B cell (primary cell): ENCODE data around the gene CPNE4. TPM values are rescaled to one million over a fixed set of nuclear protein-coding genes. Genes with fewer than 3 reads are reported as not detected.

Source experiments
- ATAC-seq: fragments of 200-7000 bp; cut with Tn5 transposase; one replicate; pipeline ENCODE4 v1.10.0; 2021; ENCODE audit warnings: low read depth, mild to moderate bottlenecking, moderate number of reproducible peaks, moderate library complexity
- CTCF ChIA-PET: fragments of 350-600 bp; sonication (Branson Sonifier 250); formaldehyde crosslinking; loops from one replicate; lab custom pipeline; 2021; ENCODE audit warnings: antibody characterized with exemption, inconsistent platforms; lab: Charles Lee
- POLR2A ChIA-PET: fragments of 350-600 bp; sonication (Branson Sonifier 250); formaldehyde crosslinking; loops from one replicate; lab custom pipeline; 2021; ENCODE audit warnings: antibody characterized with exemption; lab: Charles Lee
- DNase-seq: peaks from one replicate; pipeline ENCODE4 v3.0.0; 2013
- H2AFZ ChIP-seq: 2 replicates; pipeline ENCODE4 v1.6.1; 2012; ENCODE audit warnings: mild to moderate bottlenecking, low read depth, low read length; ENCODE audit not compliant: insufficient read depth, poor library complexity, severe bottlenecking
- H3K27ac ChIP-seq, 2 donors: 1 replicate in 1 of 2; 2 replicates in 1 of 2; pipeline ENCODE4 v1.5.1; 2012 to 2013; ENCODE audit warnings: low read length in 2 of 2, mild to moderate bottlenecking in 2 of 2, moderate library complexity in 1 of 2
- H3K27me3 ChIP-seq, 4 experiments: fragments of 200-600 bp in 1 of 4; sonication (generic) in 1 of 4; replicated peaks in 1 of 4; 1 replicate in 2 of 4; 2 replicates in 2 of 4; pipeline versions ENCODE4 v1.6.1 to v1.7.0; 2013 to 2016; ENCODE audit warnings: low read length in 3 of 4, mild to moderate bottlenecking in 2 of 4, mixed read lengths in 1 of 4, moderate library complexity in 1 of 4; ENCODE audit not compliant: insufficient read depth in 4 of 4, control insufficient read depth in 3 of 4; ENCODE audit errors: control extremely low read depth in 1 of 4
- H3K36me3 ChIP-seq, 2 experiments: replicated peaks in 1 of 2; 1 replicate in 1 of 2; 2 replicates in 1 of 2; pipeline versions ENCODE4 v1.6.1 to v1.7.1; 2013; ENCODE audit warnings: low read length in 1 of 2; ENCODE audit not compliant: insufficient read depth in 2 of 2, control insufficient read depth in 1 of 2; ENCODE audit errors: control extremely low read depth in 1 of 2, extremely low read depth in 1 of 2
- H3K4me1 ChIP-seq, 2 donors: fragments of 200-600 bp in 1 of 2; sonication (generic) in 1 of 2; 1 replicate in 1 of 2; 2 replicates in 1 of 2; pipeline versions ENCODE4 v1.5.1 to v1.6.1; 2013 to 2017; ENCODE audit warnings: low read length in 2 of 2; ENCODE audit not compliant: control insufficient read depth in 2 of 2, insufficient read depth in 2 of 2
- H3K4me2 ChIP-seq: replicated peaks from 2 replicates; pipeline ENCODE3; 2012; ENCODE audit warnings: mild to moderate bottlenecking, low read depth, low read length; ENCODE audit not compliant: poor library complexity, severe bottlenecking
- H3K4me3 ChIP-seq, 5 experiments: fragments of 200-600 bp in 1 of 5; sonication (generic) in 1 of 5; 1 replicate in 3 of 5; 2 replicates in 2 of 5; pipeline versions ENCODE4 v1.5.1 to v1.7.0; 2011 to 2016; ENCODE audit warnings: low read length in 4 of 5, mild to moderate bottlenecking in 4 of 5, low read depth in 2 of 5, control low read depth in 1 of 5, moderate library complexity in 1 of 5; ENCODE audit not compliant: insufficient read depth in 1 of 5; ENCODE audit errors: control extremely low read depth in 1 of 5, extremely low read depth in 1 of 5
- H3K79me2 ChIP-seq: fragments of 200-600 bp; sonication (generic); one replicate; pipeline ENCODE4 v1.6.0; 2016; ENCODE audit warnings: low read length; ENCODE audit not compliant: control insufficient read depth, insufficient read depth
- H3K9ac ChIP-seq: fragments of 200-600 bp; sonication (generic); 2 replicates; pipeline ENCODE4 v1.6.1; 2017; ENCODE audit warnings: mild to moderate bottlenecking, low read length, moderate library complexity
- H3K9me3 ChIP-seq, 3 donors: one replicate each; pipeline versions ENCODE4 v1.6.1 to v1.7.1; 2013; ENCODE audit warnings: low read length in 2 of 3; ENCODE audit not compliant: control insufficient read depth in 2 of 3, insufficient read depth in 1 of 3; ENCODE audit errors: control extremely low read depth in 1 of 3
- H4K20me1 ChIP-seq: 2 replicates; pipeline ENCODE4 v1.6.0; 2012; ENCODE audit warnings: mild to moderate bottlenecking, low read length; ENCODE audit not compliant: insufficient read depth, control insufficient read depth, poor library complexity, severe bottlenecking
- H3K27ac Mint-ChIP-seq: one replicate; pipeline ENCODE4 v1.8.0; 2021; ENCODE audit warnings: mixed read lengths
- H3K27me3 Mint-ChIP-seq: one replicate; pipeline ENCODE4 v1.8.0; 2021; ENCODE audit warnings: mixed read lengths
- H3K4me1 Mint-ChIP-seq: one replicate; pipeline ENCODE4 v1.8.0; 2021; ENCODE audit warnings: mixed read lengths
- H3K4me3 Mint-ChIP-seq: one replicate; pipeline ENCODE4 v1.8.0; 2021; ENCODE audit warnings: mixed read lengths
- H3K9me3 Mint-ChIP-seq: one replicate; pipeline ENCODE4 v1.8.0; 2022; ENCODE audit warnings: mixed read lengths; ENCODE audit not compliant: insufficient read depth
- CTCF ChIP-seq: fragments of 200-600 bp; IDR thresholded peaks from one replicate; pipeline ENCODE4 v1.8.0; 2022; ENCODE audit warnings: antibody characterized with exemption, mild to moderate bottlenecking
- EZH2 ChIP-seq: IDR thresholded peaks from 2 replicates; pipeline ENCODE4 v1.6.1; 2012; ENCODE audit warnings: borderline replicate concordance, low read depth, mild to moderate bottlenecking, moderate library complexity, low read length; ENCODE audit not compliant: insufficient read depth, poor library complexity, severe bottlenecking
- WGBS: methylation state at CpG from one replicate; pipeline ENCODE4 v1.1.5; 2013; ENCODE audit warnings: missing lambda C conversion rate; ENCODE audit not compliant: insufficient coverage; 5-methylcytosine and 5-hydroxymethylcytosine counted together
- intact Hi-C: fragments of 100-400 bp; cut with micrococcal nuclease; formaldehyde crosslinking; loops from one replicate; pipeline ENCODE4 v1.10.0; 2022
- polyA plus RNA-seq: library from polyadenylated mRNA; depleted of rRNA; stranded (reverse); fragments of >200 nt; gene quantifications from 2 replicates; pipeline ENCODE4 v1.2.3, GENCODE V29; 2012
- total RNA-seq, 2 donors: library from RNA; stranded (reverse); fragments of 120-200 nt in 1 of 2; gene quantifications; 1 replicate in 1 of 2; 2 replicates in 1 of 2; pipeline versions ENCODE4 v1.2.3 to v1.2.4, GENCODE V29; 2013 to 2022

Gene CPNE4
- total and polyA plus RNA-seq, 2 donors (not counting 1 experiment from before 2014, with no cell fraction given), result not detected

DNA sequence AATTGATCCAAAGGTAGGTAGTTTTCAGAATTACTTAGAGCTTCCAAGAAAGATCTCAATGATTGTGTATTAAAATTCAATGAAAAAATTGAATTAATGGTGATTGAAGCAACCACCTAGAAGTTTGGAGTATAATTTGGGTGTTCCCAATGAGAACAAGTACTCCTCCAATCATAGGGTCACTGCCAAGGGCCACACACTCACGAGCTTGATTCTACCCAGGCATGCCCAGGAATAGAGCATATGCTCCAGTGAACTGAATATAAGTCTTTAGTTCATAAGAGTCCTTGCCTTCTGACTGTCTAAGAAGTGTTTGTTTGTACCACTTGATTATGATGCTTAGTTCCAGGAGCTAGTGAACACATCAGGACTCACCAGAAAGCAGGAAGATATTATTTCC lies 133.9 kb downstream of the CPNE4 start:
- no peaks in the 10 kb centered on the region for H3K4me1 ChIP-seq
- TF ChIP-seq EZH2 (no peak), CTCF (no peak)
- Mint-ChIP-seq H3K4me3 (no peak overlapping the region), H3K4me1 (no peaks in the 10 kb centered on the region), H3K27ac (no peak overlapping the region), H3K9me3 (no peaks in the 10 kb centered on the region), H3K27me3 (no peaks in the 10 kb centered on the region)
- H3K27me3 ChIP-seq, result no peaks in the 10 kb centered on the region
- no peaks in the 10 kb centered on the region for H3K36me3 ChIP-seq
- no peak overlapping the region for H3K9ac ChIP-seq
- POLR2A ChIA-PET, result no interaction called here
- no peak for ATAC-seq
- no peak overlapping the region for H3K4me2 ChIP-seq
- WGBS, result no CpG with 5 or more reads among the region's 1 CpG
- H3K4me3 ChIP-seq, result no peak overlapping the region
- no peak overlapping the region for H3K27ac ChIP-seq
- no peaks in the 10 kb centered on the region for H3K9me3 ChIP-seq
- CTCF ChIA-PET, result no interaction called here
- H3K79me2 ChIP-seq, result no peaks in the 10 kb centered on the region
- no peak for DNase-seq
- H2AFZ ChIP-seq, result no peak overlapping the region
- H4K20me1 ChIP-seq, result no peaks in the 10 kb centered on the region
- intact Hi-C loops, result no loop called here

GRCh38 chr3:131899021-131899420 lies 135.8 kb downstream of the CPNE4 start:
- Mint-ChIP-seq H3K27me3 (no peaks in the 10 kb centered on the region), H3K27ac (no peak overlapping the region), H3K4me1 (no peaks in the 10 kb centered on the region), H3K9me3 (no peaks in the 10 kb centered on the region), H3K4me3 (no peak overlapping the region)
- Histone ChIP-seq H3K4me2 (no peak overlapping the region), H3K9ac (no peak overlapping the region), H3K4me1 (no peaks in the 10 kb centered on the region), H2AFZ (no peak overlapping the region), H3K4me3 (no peak overlapping the region), H3K79me2 (no peaks in the 10 kb centered on the region), H3K27me3 (no peaks in the 10 kb centered on the region), H3K9me3 (no peaks in the 10 kb centered on the region), H3K36me3 (no peaks in the 10 kb centered on the region), H4K20me1 (no peaks in the 10 kb centered on the region), H3K27ac (no peak overlapping the region)
- WGBS, result 52% methylated on average over 4 of the region's 5 CpGs
- TF ChIP-seq CTCF, result no peak
- no peak for TF ChIP-seq EZH2
- POLR2A ChIA-PET, result no interaction called here
- intact Hi-C loops, result no loop called here
- ATAC-seq, result no peak
- DNase-seq, result no peak
- CTCF ChIA-PET, result no interaction called here
